Activated naive CD4-positive, alpha-beta T cell treated with anti-CD3 and anti-CD28 coated beads for 36 hours (primary cell): ENCODE results near the gene MFAP4. TPM values are rescaled to one million over a fixed set of nuclear protein-coding genes. Genes with fewer than 3 reads are reported as not detected.
A peak's percentile ranks its signal among the peaks of the same experiment; 100 is the strongest.
"Not testable (repeated sequence)": the region's sequence is repeated elsewhere in the genome, so short reads cannot be mapped to it uniquely, and the experiment has no call there.

ENCODE experiments used
- CTCF ChIA-PET: fragments of 350-600 bp; sonication (Branson Sonifier 250); formaldehyde crosslinking; loops from one replicate; lab custom pipeline; 2021; ENCODE audit warnings: antibody characterized with exemption; lab: Charles Lee
- DNase-seq: peaks from one replicate; pipeline ENCODE4 v3.0.0-alpha.2; 2020
- H3K27ac Mint-ChIP-seq: one replicate; pipeline ENCODE4 v1.8.0; 2021; ENCODE audit warnings: mild to moderate bottlenecking, mixed read lengths
- H3K27me3 Mint-ChIP-seq: one replicate; pipeline ENCODE4 v1.8.0; 2021; ENCODE audit warnings: low read depth, mixed read lengths
- H3K36me3 Mint-ChIP-seq: one replicate; pipeline ENCODE4 v1.8.0; 2021; ENCODE audit warnings: low read depth, mixed read lengths
- H3K4me1 Mint-ChIP-seq: one replicate; pipeline ENCODE4 v1.8.0; 2021; ENCODE audit warnings: low read depth, mixed read lengths
- H3K4me3 Mint-ChIP-seq: one replicate; pipeline ENCODE4 v1.8.0; 2021; ENCODE audit warnings: mild to moderate bottlenecking, moderate library complexity, mixed read lengths
- H3K9me3 Mint-ChIP-seq: one replicate; pipeline ENCODE4 v1.8.0; 2021; ENCODE audit warnings: mixed read lengths
- intact Hi-C: fragments of 100-400 bp; cut with micrococcal nuclease; formaldehyde crosslinking; loops from one replicate; pipeline ENCODE4 v1.15.1; 2023
- total RNA-seq, 2 experiments: library from RNA; stranded (reverse); gene quantifications; one replicate each; pipeline ENCODE4 v1.2.3, GENCODE V29; 2021

Gene MFAP4
- total RNA-seq, 2 experiments from 2014 or later, result not detected

- Mint-ChIP-seq H3K27me3 (peaks cover 2% of the 10 kb centered on the region), H3K36me3 (no peaks in the 10 kb centered on the region), H3K4me1 (peaks cover 5% of the 10 kb centered on the region), H3K4me3 (peak overlapping the region; percentile 87), H3K9me3 (no peaks in the 10 kb centered on the region), H3K27ac (no peak overlapping the region)
- intact Hi-C loops, result loop anchor here (2.0 to 10.0 kb wide), 4 partner anchors 286 to 1180 kb away; partner anchors contain the start of genes AKAP10, ALDH3A2 and ALKBH5
- no peak for DNase-seq
- CTCF ChIA-PET, result interaction anchor here (0.7 to 5.2 kb wide), 26 partner anchors 8 to 403 kb away, joined by 3 to 85 read pairs (median 4); partner anchors contain the start of genes ALDH3A2 and MAPK7
Measured at GRCh38 chr17:19363114-19363438, 23.9 kb downstream of the MFAP4 start.

DNA sequence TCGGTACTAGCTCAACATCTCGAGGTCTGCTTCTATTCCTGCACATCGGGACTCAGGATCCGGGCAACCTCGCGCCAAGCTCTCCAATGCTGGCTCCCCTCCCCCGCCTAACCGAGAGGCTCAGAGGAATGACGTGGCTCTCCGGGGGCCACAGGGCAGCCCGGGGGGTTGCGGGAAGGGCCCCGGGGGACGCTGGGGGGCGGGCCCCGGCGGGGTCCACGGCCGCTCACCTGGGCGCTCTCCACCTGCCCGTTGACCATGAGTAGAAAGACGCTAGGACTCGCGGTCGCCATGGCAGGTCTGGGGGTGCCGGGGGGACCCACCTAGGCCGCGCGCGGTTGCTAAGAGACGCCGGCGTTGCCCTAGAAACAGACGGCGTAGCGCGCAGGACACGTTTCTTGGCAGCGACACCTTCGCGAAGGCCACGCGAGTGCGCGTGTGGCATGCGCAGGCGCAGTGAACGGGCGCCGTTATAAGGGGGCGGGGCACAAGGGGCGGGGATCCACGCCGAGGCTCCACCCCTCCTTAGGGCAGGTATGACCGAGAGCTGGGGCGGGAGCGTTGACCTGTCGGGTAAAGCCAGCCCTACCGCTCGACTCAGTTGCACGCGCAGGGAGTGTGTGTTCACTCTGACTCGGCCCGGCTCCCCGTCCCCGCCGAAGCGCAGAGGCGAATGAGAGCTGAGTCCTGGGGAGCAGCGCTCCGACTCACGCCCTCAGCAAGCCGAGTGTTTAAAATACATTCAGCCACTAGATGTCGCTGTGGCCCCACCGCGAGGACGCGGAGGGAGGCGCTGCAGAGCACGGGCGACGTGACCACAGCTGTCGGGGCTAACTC is 24.5 kb downstream of the MFAP4 start, which contains the start of gene B9D1:
Gene B9D1 (minus strand): TSS at position 447 of the 837 bp plus-strand sequence. CDS start 154 bp downstream, at position 293.
- peaks cover 5% of the 10 kb centered on the region for H3K4me1 Mint-ChIP-seq
- no peaks in the 10 kb centered on the region for H3K9me3 Mint-ChIP-seq
- intact Hi-C loops, result loop anchor here (1.0 to 10.0 kb wide), 8 partner anchors 16 to 1180 kb away; partner anchors contain the start of genes AKAP10, ALDH3A2, ALKBH5 and MAPK7
- H3K27ac Mint-ChIP-seq, result peak within 1 kb of the TSS; percentile 33
- peaks cover 2% of the 10 kb centered on the region for H3K27me3 Mint-ChIP-seq
- CTCF ChIA-PET, result interaction anchor here (0.5 to 5.2 kb wide), 29 partner anchors 9 to 404 kb away, joined by 3 to 85 read pairs (median 4); partner anchors contain the start of genes ALDH3A2 and MAPK7
- peak; percentile 93 for DNase-seq
- H3K4me3 Mint-ChIP-seq, result peak within 1 kb of the TSS; percentile 87
- no peaks in the 10 kb centered on the region for H3K36me3 Mint-ChIP-seq

- intact Hi-C loops, result loop anchor here (1.0 to 10.0 kb wide), 8 partner anchors 16 to 1179 kb away; partner anchors contain the start of genes AKAP10, ALDH3A2, ALKBH5 and MAPK7
- H3K27me3 Mint-ChIP-seq, result peaks cover 2% of the 10 kb centered on the region
- H3K4me3 Mint-ChIP-seq, result peak overlapping the region; percentile 72
- H3K36me3 Mint-ChIP-seq, result no peaks in the 10 kb centered on the region
- CTCF ChIA-PET, result interaction anchor here (1.3 to 5.2 kb wide), 6 partner anchors 8 to 401 kb away, joined by 4 to 85 read pairs (median 11); partner anchors contain the start of gene MAPK7
- H3K9me3 Mint-ChIP-seq, result no peaks in the 10 kb centered on the region
- no peak overlapping the region for H3K27ac Mint-ChIP-seq
- DNase-seq, result no peak
- H3K4me1 Mint-ChIP-seq, result peaks cover 5% of the 10 kb centered on the region
Measured at GRCh38 chr17:19361944-19362276, 25.1 kb downstream of the MFAP4 start.

DNA sequence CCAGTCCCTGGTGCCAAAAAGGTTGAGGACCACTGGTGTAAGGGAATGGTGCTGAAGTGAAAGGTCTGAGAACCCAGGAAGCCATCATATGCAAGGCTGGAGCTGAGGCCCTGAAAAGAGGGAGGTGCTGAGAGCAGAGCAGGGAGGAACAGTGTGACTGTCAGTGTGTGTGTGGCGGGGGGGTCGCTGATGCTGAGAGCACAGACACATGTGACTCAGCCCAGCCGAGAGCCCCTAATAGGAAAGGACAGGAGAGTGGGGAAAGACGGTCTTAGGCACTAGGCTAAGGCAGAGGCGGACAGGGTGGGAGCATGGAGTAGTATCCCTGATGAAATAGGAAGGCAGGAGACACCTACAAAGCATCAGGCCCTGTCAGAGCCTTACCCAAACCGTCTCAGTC is 25.7 kb downstream of the MFAP4 start:
- no peak overlapping the region for H3K27ac Mint-ChIP-seq
- intact Hi-C loops, result loop anchor here (10.0 kb wide), 1 partner anchor 613 kb away; the partner anchor contains the start of gene AKAP10

GRCh38 chr17:19360772-19361171 is 26.2 kb downstream of the MFAP4 start:
- DNase-seq, result no peak
- H3K27me3 Mint-ChIP-seq, result peaks cover 2% of the 10 kb centered on the region
- no peak overlapping the region for H3K4me3 Mint-ChIP-seq
- CTCF ChIA-PET, result no interaction called here
- no peaks in the 10 kb centered on the region for H3K36me3 Mint-ChIP-seq
- H3K9me3 Mint-ChIP-seq, result no peaks in the 10 kb centered on the region
- intact Hi-C loops, result loop anchor here (10.0 kb wide), 1 partner anchor 614 kb away; the partner anchor contains the start of gene AKAP10
- no peak overlapping the region for H3K27ac Mint-ChIP-seq
- peaks cover 5% of the 10 kb centered on the region for H3K4me1 Mint-ChIP-seq

More for the DNA sequence above, 25.7 kb downstream of the MFAP4 start:
- H3K9me3 Mint-ChIP-seq, result no peaks in the 10 kb centered on the region
- DNase-seq, result no peak
- H3K4me1 Mint-ChIP-seq, result peaks cover 5% of the 10 kb centered on the region
- H3K27me3 Mint-ChIP-seq, result peaks cover 2% of the 10 kb centered on the region
- no peaks in the 10 kb centered on the region for H3K36me3 Mint-ChIP-seq
- CTCF ChIA-PET, result no interaction called here
- H3K4me3 Mint-ChIP-seq, result peak overlapping the region; percentile 45

DNA sequence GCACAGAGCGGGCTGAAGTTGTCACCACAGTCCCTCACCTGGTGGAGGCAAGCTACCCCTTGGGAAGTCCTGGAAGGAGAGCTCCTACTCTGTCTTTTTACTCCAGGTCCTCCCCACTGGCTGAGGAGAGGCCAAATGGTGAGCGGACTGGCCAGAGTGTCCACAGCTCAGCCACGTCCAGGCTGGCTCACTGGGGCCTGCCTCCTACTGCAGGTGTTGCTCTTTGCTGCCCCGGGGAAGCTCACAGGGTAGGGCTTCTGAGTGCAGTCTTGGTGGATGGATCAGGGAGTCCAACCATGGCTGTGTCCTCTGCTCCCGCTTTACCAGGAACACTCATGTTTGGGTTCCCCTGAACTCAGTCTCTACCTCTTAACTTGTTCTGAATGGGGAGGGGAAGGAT is 27.1 kb downstream of the MFAP4 start:
- Mint-ChIP-seq H3K27me3 (peaks cover 2% of the 10 kb centered on the region), H3K4me3 (no peak overlapping the region), H3K36me3 (no peaks in the 10 kb centered on the region), H3K4me1 (peaks cover 5% of the 10 kb centered on the region), H3K9me3 (no peaks in the 10 kb centered on the region), H3K27ac (no peak overlapping the region)
- CTCF ChIA-PET, result no interaction called here
- intact Hi-C loops, result loop anchor here (10.0 kb wide), 1 partner anchor 615 kb away; the partner anchor contains the start of gene AKAP10
- DNase-seq, result no peak

DNA sequence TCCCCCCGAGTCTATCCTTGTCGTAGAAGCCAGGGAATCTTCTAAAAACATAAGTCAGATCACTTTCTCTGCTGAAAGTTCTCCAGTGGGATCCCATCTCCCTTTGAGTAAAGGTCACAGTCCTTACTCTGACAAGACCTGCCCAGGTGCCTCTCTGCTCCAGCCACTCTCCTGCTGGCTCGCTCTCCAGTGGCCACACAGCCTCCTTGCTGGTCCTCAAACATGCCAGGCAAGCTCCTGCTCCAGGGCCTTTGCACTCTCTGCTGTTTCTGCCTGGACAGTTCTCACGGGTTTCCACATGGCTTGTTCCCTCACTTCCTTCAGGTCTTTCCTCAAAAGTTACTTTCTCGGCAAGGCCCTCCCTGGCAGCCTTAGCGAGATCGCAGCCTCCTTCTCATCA is 27.8 kb downstream of the MFAP4 start:
- Mint-ChIP-seq H3K27ac (no peak overlapping the region), H3K27me3 (peaks cover 3% of the 10 kb centered on the region), H3K9me3 (no peaks in the 10 kb centered on the region), H3K4me1 (peaks cover 5% of the 10 kb centered on the region), H3K4me3 (no peak overlapping the region), H3K36me3 (no peaks in the 10 kb centered on the region)
- no peak for DNase-seq
- CTCF ChIA-PET, result no interaction called here
- intact Hi-C loops, result no loop called here

DNA sequence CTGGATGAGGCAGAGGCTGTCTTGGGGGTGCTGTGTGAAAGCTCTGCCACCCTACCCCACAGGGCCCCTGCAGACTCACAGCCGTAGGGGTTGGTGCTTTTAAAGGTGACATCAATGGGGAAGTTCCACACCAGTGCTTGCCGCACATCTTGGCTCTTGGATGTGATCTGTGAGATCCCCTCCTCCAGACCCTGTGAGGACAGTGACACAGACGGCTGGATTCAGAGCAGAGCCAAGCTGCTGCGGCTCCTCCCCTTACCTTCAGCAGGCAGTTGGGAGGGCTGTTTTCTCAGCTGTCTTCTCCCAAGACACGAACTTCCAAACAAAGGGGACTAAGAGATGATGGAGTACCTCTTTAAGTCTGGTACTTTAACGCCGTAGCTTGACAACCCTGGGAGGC is 29.2 kb downstream of the MFAP4 start:
- CTCF ChIA-PET, result no interaction called here
- H3K4me1 Mint-ChIP-seq, result peaks cover 3% of the 10 kb centered on the region
- H3K27ac Mint-ChIP-seq, result no peak overlapping the region
- no peak overlapping the region for H3K4me3 Mint-ChIP-seq
- peaks cover 4% of the 10 kb centered on the region for H3K27me3 Mint-ChIP-seq
- no peaks in the 10 kb centered on the region for H3K9me3 Mint-ChIP-seq
- intact Hi-C loops, result no loop called here
- no peaks in the 10 kb centered on the region for H3K36me3 Mint-ChIP-seq
- no peak for DNase-seq

DNA sequence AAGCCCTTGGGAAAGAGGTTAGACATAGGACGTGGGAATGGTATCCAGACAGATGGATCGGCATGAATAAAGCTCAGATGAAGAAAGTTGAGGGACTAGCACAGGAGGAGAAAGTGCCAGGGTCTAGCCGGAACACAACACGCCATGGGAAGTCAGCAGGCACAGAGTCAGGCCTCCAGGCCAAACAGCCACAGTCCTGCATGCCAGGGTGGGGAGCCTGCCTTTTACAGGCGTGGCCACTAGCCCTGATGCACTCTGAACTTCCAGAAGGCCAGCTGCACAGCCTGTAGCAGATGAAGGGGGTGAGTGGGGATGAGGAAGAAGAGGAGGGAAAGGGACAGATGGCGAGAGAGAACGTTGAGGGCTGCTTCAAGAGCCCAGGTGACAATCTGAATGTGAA is 29.6 kb downstream of the MFAP4 start:
- H3K36me3 Mint-ChIP-seq, result no peaks in the 10 kb centered on the region
- DNase-seq, result no peak
- peaks cover 4% of the 10 kb centered on the region for H3K27me3 Mint-ChIP-seq
- intact Hi-C loops, result no loop called here
- H3K9me3 Mint-ChIP-seq, result no peaks in the 10 kb centered on the region
- peaks cover 3% of the 10 kb centered on the region for H3K4me1 Mint-ChIP-seq
- no peak overlapping the region for H3K4me3 Mint-ChIP-seq
- H3K27ac Mint-ChIP-seq, result no peak overlapping the region
- CTCF ChIA-PET, result no interaction called here

GRCh38 chr17:19354748-19355147 is 32.2 kb downstream of the MFAP4 start:
- H3K27ac Mint-ChIP-seq, result no peak overlapping the region
- peaks cover 2% of the 10 kb centered on the region for H3K27me3 Mint-ChIP-seq
- no peaks in the 10 kb centered on the region for H3K36me3 Mint-ChIP-seq
- H3K4me1 Mint-ChIP-seq, result no peaks in the 10 kb centered on the region
- intact Hi-C loops, result no loop called here
- no peaks in the 10 kb centered on the region for H3K9me3 Mint-ChIP-seq
- no peak overlapping the region for H3K4me3 Mint-ChIP-seq
- CTCF ChIA-PET, result interaction anchor here (0.7 to 2.1 kb wide), 6 partner anchors 8 to 93 kb away, joined by 3 to 12 read pairs (median 5); partner anchors contain the start of gene B9D1
- no peak for DNase-seq

- H3K27ac Mint-ChIP-seq, H3K27me3 Mint-ChIP-seq, intact Hi-C loops, H3K36me3 Mint-ChIP-seq, H3K4me3 Mint-ChIP-seq, DNase-seq, H3K9me3 Mint-ChIP-seq, H3K4me1 Mint-ChIP-seq: not testable (repeated sequence)
- CTCF ChIA-PET, result interaction anchor here (1.7 to 2.1 kb wide), 3 partner anchors 9 to 80 kb away, joined by 5 to 12 read pairs (median 5); partner anchors contain the start of gene B9D1
Measured at GRCh38 chr17:19353401-19353800, 33.6 kb downstream of the MFAP4 start.

- no peaks in the 10 kb centered on the region for H3K36me3 Mint-ChIP-seq
- no peak overlapping the region for H3K4me3 Mint-ChIP-seq
- no peaks in the 10 kb centered on the region for H3K27me3 Mint-ChIP-seq
- intact Hi-C loops, result no loop called here
- CTCF ChIA-PET, result no interaction called here
- H3K27ac Mint-ChIP-seq, result no peak overlapping the region
- H3K4me1 Mint-ChIP-seq, result no peaks in the 10 kb centered on the region
- H3K9me3 Mint-ChIP-seq, result no peaks in the 10 kb centered on the region
- no peak for DNase-seq
Measured at GRCh38 chr17:19348806-19349205, 38.2 kb downstream of the MFAP4 start.
